ENCODE results near the gene CCDC172.

CCDC172 gene

GRCh38 chr10:116331815-116332214 lies 7.6 kb downstream of the CCDC172 start:
- H3K79me2 ChIP-seq (ENCODE audit: insufficient read depth, low read length): no peaks in the 10 kb centered on the region
- H3K9me3 ChIP-seq (ENCODE audit: insufficient read depth, low read length): no peaks in the 10 kb centered on the region
- H3K4me2 ChIP-seq (ENCODE audit: low read depth, low read length, poor library complexity, severe bottlenecking): no peak overlapping the region
- H4K20me1 ChIP-seq (ENCODE audit: low read depth, low read length): no peaks in the 10 kb centered on the region
- H3F3A ChIP-seq (ENCODE audit: insufficient read depth): no peaks in the 10 kb centered on the region
- no peak for TF ChIP-seq EZH2phosphoT487 (conservative IDR thresholded peaks at IDR 0.05; ENCODE audit: low read length)
- no peak for TF ChIP-seq CTCF (IDR thresholded peaks at IDR 0.05; ENCODE audit: insufficient read depth, low read length, poor library complexity, severe bottlenecking)
- H3K9ac ChIP-seq (ENCODE audit: low read length): no peak overlapping the region
- no peaks in the 10 kb centered on the region for H3K9me2 ChIP-seq (replicated peaks; ENCODE audit: insufficient read depth, low read length)
- H3K36me3 ChIP-seq (ENCODE audit: low read length): no peaks in the 10 kb centered on the region
- H2AFZ ChIP-seq (ENCODE audit: low read depth, low read length, severe bottlenecking): no peak overlapping the region
- H3K27ac ChIP-seq (ENCODE audit: low read depth, low read length): no peak overlapping the region
- H3K27me3 ChIP-seq (ENCODE audit: low read length): no peaks in the 10 kb centered on the region
- H3K4me3 ChIP-seq (ENCODE audit: insufficient read depth, low read length, poor library complexity, severe bottlenecking): no peak overlapping the region

- TF ChIP-seq CTCF (IDR thresholded peaks at IDR 0.05; ENCODE audit: insufficient read depth, low read length, poor library complexity, severe bottlenecking) (no peak), EZH2phosphoT487 (conservative IDR thresholded peaks at IDR 0.05; ENCODE audit: low read length) (no peak)
- Histone ChIP-seq H3K4me2 (ENCODE audit: low read depth, low read length, poor library complexity, severe bottlenecking) (no peak overlapping the region), H3K27me3 (ENCODE audit: low read length) (no peaks in the 10 kb centered on the region)
These were observed 12.6 kb downstream of the CCDC172 start for GRCh38 chr10:116336866-116337265.

DNA sequence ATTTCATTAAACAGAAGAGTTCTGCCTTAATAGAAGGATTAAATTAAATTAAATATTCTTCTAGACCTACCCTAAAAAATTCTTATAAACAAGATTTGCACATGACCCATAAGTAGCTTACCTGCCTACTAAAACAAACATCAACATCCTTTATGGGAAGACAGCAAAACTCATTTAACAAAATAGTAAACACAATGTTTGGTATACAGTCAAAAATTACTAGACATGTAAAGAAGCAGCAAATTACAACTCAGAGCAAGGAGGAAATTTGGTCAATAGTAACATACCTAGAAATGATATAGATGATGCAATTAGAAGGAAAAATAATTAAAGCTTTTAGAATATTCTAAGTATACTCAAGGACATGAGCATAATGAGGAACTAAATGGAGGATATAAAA lies 27.9 kb downstream of the CCDC172 start:
- H2AFZ ChIP-seq (ENCODE audit: low read depth, low read length, severe bottlenecking): no peak overlapping the region
- H3K9me2 ChIP-seq (replicated peaks; ENCODE audit: insufficient read depth, low read length): no peaks in the 10 kb centered on the region
- H3K79me2 ChIP-seq (ENCODE audit: insufficient read depth, low read length): no peaks in the 10 kb centered on the region
- no peak overlapping the region for H3K9ac ChIP-seq (ENCODE audit: low read length)
- no peaks in the 10 kb centered on the region for H3F3A ChIP-seq (ENCODE audit: insufficient read depth)
- TF ChIP-seq CTCF (IDR thresholded peaks at IDR 0.05; ENCODE audit: insufficient read depth, low read length, poor library complexity, severe bottlenecking): no peak
- no peaks in the 10 kb centered on the region for H3K27me3 ChIP-seq (ENCODE audit: low read length)
- H3K4me2 ChIP-seq (ENCODE audit: low read depth, low read length, poor library complexity, severe bottlenecking): no peak overlapping the region
- H3K4me3 ChIP-seq (ENCODE audit: insufficient read depth, low read length, poor library complexity, severe bottlenecking): no peak overlapping the region
- H3K36me3 ChIP-seq (ENCODE audit: low read length): no peaks in the 10 kb centered on the region
- no peaks in the 10 kb centered on the region for H4K20me1 ChIP-seq (ENCODE audit: low read depth, low read length)
- H3K27ac ChIP-seq (ENCODE audit: low read depth, low read length): no peak overlapping the region
- no peaks in the 10 kb centered on the region for H3K9me3 ChIP-seq (ENCODE audit: insufficient read depth, low read length)

More at GRCh38 chr10:116336866-116337265, 12.6 kb downstream of the CCDC172 start:
- no peaks in the 10 kb centered on the region for H3F3A ChIP-seq (ENCODE audit: insufficient read depth)
- no peak overlapping the region for H2AFZ ChIP-seq (ENCODE audit: low read depth, low read length, severe bottlenecking)
- H3K9ac ChIP-seq (ENCODE audit: low read length): no peak overlapping the region
- H3K4me3 ChIP-seq (ENCODE audit: insufficient read depth, low read length, poor library complexity, severe bottlenecking): no peak overlapping the region
- no peaks in the 10 kb centered on the region for H3K9me3 ChIP-seq (ENCODE audit: insufficient read depth, low read length)
- H4K20me1 ChIP-seq (ENCODE audit: low read depth, low read length): no peaks in the 10 kb centered on the region
- no peaks in the 10 kb centered on the region for H3K9me2 ChIP-seq (replicated peaks; ENCODE audit: insufficient read depth, low read length)
- H3K36me3 ChIP-seq (ENCODE audit: low read length): no peaks in the 10 kb centered on the region
- H3K27ac ChIP-seq (ENCODE audit: low read depth, low read length): no peak overlapping the region
- H3K79me2 ChIP-seq (ENCODE audit: insufficient read depth, low read length): no peaks in the 10 kb centered on the region

DNA sequence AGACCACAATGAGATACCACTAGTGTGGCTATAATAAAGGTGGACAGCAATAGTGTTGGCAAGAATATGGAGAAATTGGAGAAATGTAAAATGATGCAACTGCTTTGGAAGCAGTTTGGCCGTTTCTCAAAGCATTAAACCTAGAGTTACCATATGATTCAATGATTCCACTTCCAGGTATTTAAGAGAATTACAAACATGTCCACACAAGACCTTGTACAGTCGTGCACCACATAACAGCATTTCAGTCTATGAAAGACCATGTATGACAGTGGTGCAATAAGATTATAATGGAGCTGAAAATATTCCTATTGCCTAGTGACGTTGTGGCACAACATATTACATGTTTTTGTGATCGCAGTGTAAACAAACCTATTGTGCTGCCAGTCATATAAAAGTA lies 29.6 kb downstream of the CCDC172 start:
- Histone ChIP-seq H4K20me1 (ENCODE audit: low read depth, low read length) (no peaks in the 10 kb centered on the region), H2AFZ (ENCODE audit: low read depth, low read length, severe bottlenecking) (no peak overlapping the region), H3K27ac (ENCODE audit: low read depth, low read length) (no peak overlapping the region), H3K9me2 (replicated peaks; ENCODE audit: insufficient read depth, low read length) (no peaks in the 10 kb centered on the region), H3K36me3 (ENCODE audit: low read length) (no peaks in the 10 kb centered on the region), H3K4me3 (ENCODE audit: insufficient read depth, low read length, poor library complexity, severe bottlenecking) (no peak overlapping the region), H3K27me3 (ENCODE audit: low read length) (no peaks in the 10 kb centered on the region), H3F3A (ENCODE audit: insufficient read depth) (no peaks in the 10 kb centered on the region), H3K4me2 (ENCODE audit: low read depth, low read length, poor library complexity, severe bottlenecking) (no peak overlapping the region), H3K79me2 (ENCODE audit: insufficient read depth, low read length) (no peaks in the 10 kb centered on the region), H3K9ac (ENCODE audit: low read length) (no peak overlapping the region), H3K9me3 (ENCODE audit: insufficient read depth, low read length) (no peaks in the 10 kb centered on the region)
- TF ChIP-seq CTCF (IDR thresholded peaks at IDR 0.05; ENCODE audit: insufficient read depth, low read length, poor library complexity, severe bottlenecking) (no peak), EZH2phosphoT487 (conservative IDR thresholded peaks at IDR 0.05; ENCODE audit: low read length) (no peak)

Data from SU-DHL-6 (cell line).